HepG2 (cell line): Measurements from ENCODE around the gene MACROD2. TPM values are rescaled to one million over a fixed set of nuclear protein-coding genes. Genes with fewer than 3 reads are reported as not detected.

ENCODE experiments used
- ATAC-seq: fragments of 200-7000 bp; cut with Tn5 transposase; 3 replicates; pipeline ENCODE4 v1.9.1; 2020; ENCODE audit warnings: mild to moderate bottlenecking, moderate library complexity
- BruUV-seq: library from RNA; stranded (reverse); fragments of 400-500 nt; replicated peaks from 2 replicates; lab custom pipeline; 2021; lab: Mats Ljungman, UMichigan
- CTCF ChIA-PET: fragments of 300-600 bp; formaldehyde crosslinking; extraction: SDS; loops from one replicate; lab custom pipeline; 2021; ENCODE audit warnings: low total read pairs, inconsistent platforms, low intra/inter-chr PET ratio; lab: Yijun Ruan, JAX
- POLR2A ChIA-PET: fragments of 350-600 bp; sonication (Branson Sonifier 250); formaldehyde crosslinking; loops from one replicate; lab custom pipeline; 2020; ENCODE audit warnings: antibody characterized with exemption, inconsistent platforms; lab: Yijun Ruan, JAX
- DNase-seq: peaks from one replicate; pipeline ENCODE4 v3.0.0-alpha.2; 2015; ENCODE audit warnings: low spot score
- FAIRE-seq: peaks from 3 replicates; lab custom pipeline; 2011; peaks lifted over from hg19 to GRCh38; lab: Jason Lieb, UNC
- H2AFZ ChIP-seq: one replicate; pipeline ENCODE4 v1.6.1; 2011; ENCODE audit warnings: low read length, inconsistent platforms
- H3K27ac ChIP-seq: fragments of 300-600 bp; 3 replicates; pipeline ENCODE4 v1.8.0; 2011; ENCODE audit warnings: mixed run types, mild to moderate bottlenecking, mixed read lengths, low read length, inconsistent platforms; ENCODE audit not compliant: insufficient read depth; ENCODE audit errors: extremely low read length
- H3K27me3 ChIP-seq, 2 experiments: fragments of 200-600 bp in 1 of 2; 2 replicates in 1 of 2; 3 replicates in 1 of 2; pipeline versions ENCODE4 v1.6.0 to v1.8.0; 2011; ENCODE audit warnings: low read length in 2 of 2, mild to moderate bottlenecking in 2 of 2, moderate library complexity in 2 of 2, inconsistent platforms in 1 of 2; ENCODE audit not compliant: insufficient read depth in 2 of 2, control insufficient read depth in 1 of 2
- H3K36me3 ChIP-seq, 2 experiments: fragments of 200-600 bp in 1 of 2; replicated peaks in 1 of 2; 2 replicates in 1 of 2; 3 replicates in 1 of 2; pipeline versions ENCODE4 v1.5.1 to v1.8.0; 2011; ENCODE audit warnings: low read length in 2 of 2, inconsistent platforms in 1 of 2; ENCODE audit not compliant: insufficient read depth in 2 of 2, control insufficient read depth in 1 of 2
- H3K4me1 ChIP-seq: 2 replicates; pipeline ENCODE4 v1.5.1; 2012; ENCODE audit warnings: low read length, inconsistent platforms; ENCODE audit not compliant: insufficient read depth
- H3K4me2 ChIP-seq: 2 replicates; pipeline ENCODE4 v1.6.0; 2011; ENCODE audit warnings: low read depth, low read length, inconsistent platforms
- H3K4me3 ChIP-seq, 3 experiments: fragments of 200-600 bp in 1 of 3; sonication (generic), shearing (Covaris generic) in 1 of 3; replicated peaks in 1 of 3; 2 replicates each; pipeline ENCODE4 v1.5.1; 2011 to 2016; ENCODE audit warnings: low read length in 3 of 3, inconsistent platforms in 2 of 3, low read depth in 2 of 3, mild to moderate bottlenecking in 2 of 3, control low read depth in 1 of 3, mixed read lengths in 1 of 3; ENCODE audit not compliant: insufficient read depth in 1 of 3
- H3K79me2 ChIP-seq: one replicate; pipeline ENCODE4 v1.6.1; 2011; ENCODE audit warnings: low read length, inconsistent platforms; ENCODE audit not compliant: insufficient read depth
- H3K9ac ChIP-seq: 2 replicates; pipeline ENCODE4 v1.6.0; 2011; ENCODE audit warnings: mild to moderate bottlenecking, low read depth, low read length, inconsistent platforms; ENCODE audit not compliant: insufficient read depth
- H3K9me3 ChIP-seq: 2 replicates; pipeline ENCODE4 v1.5.1; 2012; ENCODE audit warnings: mild to moderate bottlenecking, low read length
- H4K20me1 ChIP-seq: 2 replicates; pipeline ENCODE4 v1.6.0; 2011; ENCODE audit warnings: inconsistent platforms, mild to moderate bottlenecking, low read length, moderate library complexity; ENCODE audit not compliant: insufficient read depth
- AGO1 ChIP-seq: fragments of 200-400 bp; formaldehyde crosslinking; IDR thresholded peaks from 2 replicates; pipeline ENCODE4 v1.6.1; 2017; ENCODE audit warnings: mild to moderate bottlenecking, low read depth, low read length, moderate library complexity; ENCODE audit not compliant: poor library complexity, severe bottlenecking
- RFXANK ChIP-seq: IDR thresholded peaks from 2 replicates; pipeline ENCODE4 v1.6.1; 2016
- ZNF570 ChIP-seq: sonication (generic); formaldehyde crosslinking; IDR thresholded peaks from 2 replicates; pipeline ENCODE4 v1.4.0; 2020; ENCODE audit warnings: mild to moderate bottlenecking, missing genetic modification reagents, borderline replicate concordance
- ZNF883 ChIP-seq: sonication (generic); formaldehyde crosslinking; IDR thresholded peaks from 2 replicates; pipeline ENCODE4 v1.5.1; 2020; ENCODE audit warnings: mild to moderate bottlenecking, missing genetic modification reagents; ENCODE audit errors: not compliant biosample characterization
- WGBS: methylation state at CpG from one replicate; pipeline ENCODE4 v1.1.6; 2017; ENCODE audit warnings: low lambda C conversion rate; 5-methylcytosine and 5-hydroxymethylcytosine counted together
- in situ Hi-C: cut with HindIII; loops from 2 replicates; pipeline ENCODE4 v1.10.0; 2017; ENCODE audit warnings: low pct_unique_long_range_greater_than_20kb; ENCODE audit not compliant: extremely low pct_ligation_motif_present
- intact Hi-C: fragments of 100-400 bp; cut with micrococcal nuclease; formaldehyde crosslinking; loops from one replicate; pipeline ENCODE4 v1.10.0; 2022; ENCODE audit not compliant: unreplicated experiment
- polyA plus RNA-seq, 8 experiments: library from polyadenylated mRNA; depleted of rRNA in 3 of 8; stranded (reverse) in 7 of 8; unstranded in 1 of 8; fragments of >200 nt; fragmentation: Illumina TruSeq in 4 of 8; extraction: Trizol in 4 of 8; gene quantifications; 2 replicates each; pipeline versions ENCODE4 v1.2.1 to v1.2.3, GENCODE V29; 2011 to 2016; ENCODE audit warnings: low read depth in 4 of 8, missing spikeins in 1 of 8, mixed read lengths in 1 of 8; ENCODE audit not compliant: insufficient read depth in 1 of 8
- total RNA-seq, 5 experiments: library from RNA; depleted of rRNA; stranded (reverse); fragments of >200 nt; fragmentation: Illumina TruSeq; extraction: Trizol; gene quantifications; 2 replicates each; pipeline ENCODE4 v1.2.3, GENCODE V29; 2016; ENCODE audit warnings: low read depth in 1 of 5
- TF ChIP-seq, protein P1 (sequence below): sonication (generic); formaldehyde crosslinking; IDR thresholded peaks from 2 replicates; pipeline ENCODE4 v1.8.0; 2022; ENCODE audit warnings: missing genetic modification reagents, mild to moderate bottlenecking, moderate library complexity, borderline replicate concordance
- TF ChIP-seq, protein P2 (sequence below), 2 experiments: sonication (generic) in 1 of 2; formaldehyde crosslinking in 1 of 2; IDR thresholded peaks; 2 replicates each; pipeline versions ENCODE4 v1.4.0 to v1.6.1; 2016 to 2020; ENCODE audit warnings: borderline replicate concordance in 1 of 2, low read depth in 1 of 2, mild to moderate bottlenecking in 1 of 2, missing genetic modification reagents in 1 of 2
- TF ChIP-seq, protein P3 (sequence below): IDR thresholded peaks from 2 replicates; pipeline ENCODE4 v1.6.1; 2016; ENCODE audit warnings: mild to moderate bottlenecking

Gene MACROD2
- total and polyA plus RNA-seq, 2 of the 13 experiments (the other 11 are each of a cell fraction or from before 2014, with no cell fraction given), result 0.13 to 0.51 TPM

DNA sequence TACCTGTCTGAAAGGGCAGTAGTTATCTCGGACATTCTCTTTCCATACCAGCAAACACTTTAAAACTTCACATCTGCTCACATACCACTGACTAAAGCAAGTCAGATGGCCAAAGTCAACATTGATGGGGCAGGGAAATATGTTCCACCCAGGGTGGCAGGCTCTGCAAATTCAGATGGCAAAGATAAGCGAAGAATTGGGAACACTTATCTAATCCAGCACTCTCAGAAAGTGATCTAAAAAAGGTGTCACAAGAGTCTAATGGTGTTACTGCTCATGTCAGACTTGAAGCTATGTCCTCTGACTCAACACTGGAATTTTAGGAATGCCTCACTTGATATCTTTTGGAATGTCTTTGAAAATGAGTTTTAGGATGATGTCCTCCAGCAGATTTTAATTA, 1491.7 kb downstream of the MACROD2 start:
- Histone ChIP-seq H2AFZ (no peak overlapping the region), H3K79me2 (no peaks in the 10 kb centered on the region), H3K4me3 (no peak overlapping the region), H4K20me1 (no peaks in the 10 kb centered on the region), H3K27ac (no peak overlapping the region), H3K36me3 (no peaks in the 10 kb centered on the region), H3K27me3 (no peaks in the 10 kb centered on the region), H3K9ac (no peak overlapping the region), H3K9me3 (peaks cover 95% of the 10 kb centered on the region), H3K4me1 (no peaks in the 10 kb centered on the region), H3K4me2 (no peak overlapping the region)
- POLR2A ChIA-PET, result no interaction called here
- no peak for FAIRE-seq
- TF ChIP-seq, protein P1, sequence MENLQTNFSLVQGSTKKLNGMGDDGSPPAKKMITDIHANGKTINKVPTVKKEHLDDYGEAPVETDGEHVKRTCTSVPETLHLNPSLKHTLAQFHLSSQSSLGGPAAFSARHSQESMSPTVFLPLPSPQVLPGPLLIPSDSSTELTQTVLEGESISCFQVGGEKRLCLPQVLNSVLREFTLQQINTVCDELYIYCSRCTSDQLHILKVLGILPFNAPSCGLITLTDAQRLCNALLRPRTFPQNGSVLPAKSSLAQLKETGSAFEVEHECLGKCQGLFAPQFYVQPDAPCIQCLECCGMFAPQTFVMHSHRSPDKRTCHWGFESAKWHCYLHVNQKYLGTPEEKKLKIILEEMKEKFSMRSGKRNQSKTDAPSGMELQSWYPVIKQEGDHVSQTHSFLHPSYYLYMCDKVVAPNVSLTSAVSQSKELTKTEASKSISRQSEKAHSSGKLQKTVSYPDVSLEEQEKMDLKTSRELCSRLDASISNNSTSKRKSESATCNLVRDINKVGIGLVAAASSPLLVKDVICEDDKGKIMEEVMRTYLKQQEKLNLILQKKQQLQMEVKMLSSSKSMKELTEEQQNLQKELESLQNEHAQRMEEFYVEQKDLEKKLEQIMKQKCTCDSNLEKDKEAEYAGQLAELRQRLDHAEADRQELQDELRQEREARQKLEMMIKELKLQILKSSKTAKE (CRISPR knock-in tag), result no peak
- TF ChIP-seq, protein P2, sequence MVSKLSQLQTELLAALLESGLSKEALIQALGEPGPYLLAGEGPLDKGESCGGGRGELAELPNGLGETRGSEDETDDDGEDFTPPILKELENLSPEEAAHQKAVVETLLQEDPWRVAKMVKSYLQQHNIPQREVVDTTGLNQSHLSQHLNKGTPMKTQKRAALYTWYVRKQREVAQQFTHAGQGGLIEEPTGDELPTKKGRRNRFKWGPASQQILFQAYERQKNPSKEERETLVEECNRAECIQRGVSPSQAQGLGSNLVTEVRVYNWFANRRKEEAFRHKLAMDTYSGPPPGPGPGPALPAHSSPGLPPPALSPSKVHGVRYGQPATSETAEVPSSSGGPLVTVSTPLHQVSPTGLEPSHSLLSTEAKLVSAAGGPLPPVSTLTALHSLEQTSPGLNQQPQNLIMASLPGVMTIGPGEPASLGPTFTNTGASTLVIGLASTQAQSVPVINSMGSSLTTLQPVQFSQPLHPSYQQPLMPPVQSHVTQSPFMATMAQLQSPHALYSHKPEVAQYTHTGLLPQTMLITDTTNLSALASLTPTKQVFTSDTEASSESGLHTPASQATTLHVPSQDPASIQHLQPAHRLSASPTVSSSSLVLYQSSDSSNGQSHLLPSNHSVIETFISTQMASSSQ (IDR thresholded peaks at IDR 0.05; ENCODE audit: low read depth), result no peak
- TF ChIP-seq, protein P2 (CRISPR knock-in tag; IDR thresholded peaks at IDR 0.05; ENCODE audit: borderline replicate concordance), result no peak
- TF ChIP-seq ZNF883 (CRISPR knock-in tag) (no peak), AGO1 (no peak), ZNF570 (CRISPR knock-in tag) (no peak), RFXANK (CRISPR knock-in tag) (no peak)
- TF ChIP-seq, protein P3, sequence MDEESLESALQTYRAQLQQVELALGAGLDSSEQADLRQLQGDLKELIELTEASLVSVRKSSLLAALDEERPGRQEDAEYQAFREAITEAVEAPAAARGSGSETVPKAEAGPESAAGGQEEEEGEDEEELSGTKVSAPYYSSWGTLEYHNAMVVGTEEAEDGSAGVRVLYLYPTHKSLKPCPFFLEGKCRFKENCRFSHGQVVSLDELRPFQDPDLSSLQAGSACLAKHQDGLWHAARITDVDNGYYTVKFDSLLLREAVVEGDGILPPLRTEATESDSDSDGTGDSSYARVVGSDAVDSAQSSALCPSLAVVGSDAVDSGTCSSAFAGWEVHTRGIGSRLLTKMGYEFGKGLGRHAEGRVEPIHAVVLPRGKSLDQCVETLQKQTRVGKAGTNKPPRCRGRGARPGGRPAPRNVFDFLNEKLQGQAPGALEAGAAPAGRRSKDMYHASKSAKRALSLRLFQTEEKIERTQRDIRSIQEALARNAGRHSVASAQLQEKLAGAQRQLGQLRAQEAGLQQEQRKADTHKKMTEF (CRISPR knock-in tag), result no peak
- in situ Hi-C loops (no loop called here), intact Hi-C loops (no loop called here)
- no TSS peak for BruUV-seq
- CTCF ChIA-PET, result no interaction called here
- WGBS, result 2% methylated on average over 2 of the region's 2 CpGs
- ATAC-seq, result no peak
- DNase-seq, result no peak
